Measurements from ENCODE around the gene CAPZB. TPM values are rescaled to one million over a fixed set of nuclear protein-coding genes. Genes with fewer than 3 reads are reported as not detected.
"Not testable (repeated sequence)": the region's sequence is repeated elsewhere in the genome, so short reads cannot be mapped to it uniquely, and the experiment has no call there.

Gene CAPZB
- total RNA-seq, 1 donor from 2014 or later: 93.6 TPM

DNA sequence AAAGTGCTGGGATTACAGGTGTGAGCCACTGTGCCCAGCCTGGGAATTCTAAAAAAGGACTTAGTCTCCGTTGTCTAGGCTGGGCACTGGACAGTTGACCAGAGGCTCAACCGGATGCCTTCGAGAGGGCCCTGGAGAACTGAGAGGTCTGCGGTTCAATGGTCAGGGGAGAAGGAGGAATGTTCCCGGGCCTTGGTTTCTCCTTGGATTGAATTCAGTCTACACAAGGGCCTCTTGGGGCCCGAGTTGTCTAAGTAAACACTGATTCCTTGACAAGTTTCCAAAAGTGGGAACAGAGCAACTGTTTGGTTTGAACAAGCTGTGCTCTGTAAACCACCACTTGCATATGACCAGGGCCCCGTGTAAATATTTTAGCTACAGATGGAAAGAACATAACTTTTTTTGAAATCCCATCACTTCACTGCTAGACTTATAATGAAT, 29.1 kb upstream of the CAPZB start:
- no peak for DNase-seq (ENCODE audit: low read depth)
- TF ChIP-seq CTCF (IDR thresholded peaks at IDR 0.05; ENCODE audit: insufficient read depth, low read length, poor library complexity, severe bottlenecking): no peak
- H3K27me3 ChIP-seq (ENCODE audit: control insufficient read depth, insufficient read depth, low read length): no peaks in the 10 kb centered on the region
- H3K4me3 ChIP-seq (ENCODE audit: low read depth, low read length): no peak overlapping the region
- H3K36me3 ChIP-seq (ENCODE audit: control insufficient read depth, insufficient read depth, low read length): no peaks in the 10 kb centered on the region

DNA sequence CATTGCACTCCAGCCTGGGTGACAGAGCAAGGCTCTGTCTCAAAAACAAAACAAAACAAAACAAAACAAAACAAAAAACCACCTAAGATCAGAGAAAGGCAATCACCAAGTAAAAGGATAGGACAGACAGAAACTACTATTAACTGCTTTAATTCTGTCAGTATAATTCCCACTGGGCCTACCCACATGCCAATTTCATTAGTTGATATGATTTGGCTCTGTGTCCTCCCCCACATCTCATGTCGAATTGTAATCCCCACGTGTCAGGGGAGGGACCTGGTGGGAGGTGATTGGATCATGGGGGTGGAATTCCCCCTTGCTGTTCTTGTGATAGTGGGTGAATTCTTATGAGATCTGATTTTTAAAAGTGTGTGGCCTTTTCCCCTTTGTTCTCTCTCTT, 27.2 kb upstream of the CAPZB start:
- Histone ChIP-seq H3K27me3 (ENCODE audit: control insufficient read depth, insufficient read depth, low read length) (no peaks in the 10 kb centered on the region), H3K4me3 (ENCODE audit: low read depth, low read length) (no peak overlapping the region), H3K36me3 (ENCODE audit: control insufficient read depth, insufficient read depth, low read length) (no peaks in the 10 kb centered on the region)
- DNase-seq (ENCODE audit: low read depth): no peak
- TF ChIP-seq CTCF (IDR thresholded peaks at IDR 0.05; ENCODE audit: insufficient read depth, low read length, poor library complexity, severe bottlenecking): no peak

- no peak for DNase-seq (ENCODE audit: low read depth)
- Histone ChIP-seq H3K36me3 (ENCODE audit: control insufficient read depth, insufficient read depth, low read length) (no peaks in the 10 kb centered on the region), H3K27me3 (ENCODE audit: control insufficient read depth, insufficient read depth, low read length) (no peaks in the 10 kb centered on the region), H3K4me3 (ENCODE audit: low read depth, low read length) (no peak overlapping the region)
- no peak for TF ChIP-seq CTCF (IDR thresholded peaks at IDR 0.05; ENCODE audit: insufficient read depth, low read length, poor library complexity, severe bottlenecking)
Observed at GRCh38 chr1:19511116-19511515, 25.8 kb upstream of the CAPZB start.

- not testable (repeated sequence) for DNase-seq (ENCODE audit: low read depth); H3K27me3 ChIP-seq (ENCODE audit: control insufficient read depth, insufficient read depth, low read length); H3K4me3 ChIP-seq (ENCODE audit: low read depth, low read length); H3K36me3 ChIP-seq (ENCODE audit: control insufficient read depth, insufficient read depth, low read length)
Observed at GRCh38 chr1:19509647-19510046, 24.3 kb upstream of the CAPZB start.

DNA sequence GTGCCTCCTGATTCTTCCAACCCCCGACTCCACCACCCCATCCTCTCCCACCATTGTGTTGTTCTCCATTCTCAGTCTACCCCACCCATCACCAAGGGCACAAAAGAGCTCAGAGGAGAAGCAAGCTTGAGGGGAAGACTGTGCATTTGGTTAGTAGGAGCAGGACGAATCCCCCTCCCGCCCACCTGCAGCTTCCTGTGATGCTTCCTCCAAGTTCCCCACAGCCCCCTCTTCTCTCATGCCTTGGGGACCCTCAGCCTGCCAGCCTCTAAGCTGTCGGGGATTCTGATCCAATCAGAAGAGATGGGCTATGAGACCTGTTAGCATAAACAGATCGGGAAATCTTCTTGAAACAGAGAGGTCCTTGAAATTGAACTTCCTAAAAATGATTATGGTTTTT, 22.2 kb upstream of the CAPZB start:
- H3K27me3 ChIP-seq (ENCODE audit: control insufficient read depth, insufficient read depth, low read length): no peaks in the 10 kb centered on the region
- no peak for TF ChIP-seq CTCF (IDR thresholded peaks at IDR 0.05; ENCODE audit: insufficient read depth, low read length, poor library complexity, severe bottlenecking)
- no peaks in the 10 kb centered on the region for H3K36me3 ChIP-seq (ENCODE audit: control insufficient read depth, insufficient read depth, low read length)
- H3K4me3 ChIP-seq (ENCODE audit: low read depth, low read length): no peak overlapping the region
- DNase-seq (ENCODE audit: low read depth): no peak

DNA sequence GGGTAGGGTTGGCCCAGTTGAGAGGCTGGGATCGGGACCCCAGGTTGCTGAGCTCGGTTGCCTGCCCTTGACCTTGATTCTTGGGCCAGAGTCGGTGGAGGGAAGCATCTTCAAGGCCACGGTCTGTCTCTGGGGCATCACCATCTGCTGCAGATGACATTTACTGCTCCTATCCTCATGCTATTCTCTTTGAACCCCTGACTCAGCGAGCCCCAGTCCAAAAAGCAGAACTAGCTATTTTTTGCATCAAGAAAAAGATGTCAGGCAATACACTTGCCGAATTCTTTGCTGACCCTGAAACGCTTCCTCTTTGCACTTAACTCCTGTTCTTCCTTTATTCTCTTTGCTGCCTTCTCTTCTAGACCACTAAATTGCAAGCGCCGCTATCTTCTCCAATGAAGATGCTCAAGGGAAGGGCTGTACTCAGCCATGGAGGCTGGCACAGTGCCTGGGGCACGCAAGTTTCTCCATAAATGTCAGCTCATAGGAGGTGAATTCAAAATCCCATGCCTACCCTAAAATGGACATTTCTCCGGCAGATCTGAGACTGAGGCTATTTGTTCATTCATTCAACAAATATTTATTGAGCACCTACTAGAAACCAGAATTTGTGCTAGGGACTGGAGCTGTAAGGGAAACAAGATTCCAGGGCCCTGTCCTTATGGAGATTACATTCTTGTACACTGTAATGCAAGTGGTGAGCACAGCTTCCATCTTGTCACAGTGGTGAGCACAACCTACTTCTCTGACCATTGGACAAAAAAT, 20.5 kb upstream of the CAPZB start:
- TF ChIP-seq CTCF (IDR thresholded peaks at IDR 0.05; ENCODE audit: insufficient read depth, low read length, poor library complexity, severe bottlenecking): no peak
- no peak for DNase-seq (ENCODE audit: low read depth)
- H3K4me3 ChIP-seq (ENCODE audit: low read depth, low read length): no peak overlapping the region
- H3K27me3 ChIP-seq (ENCODE audit: control insufficient read depth, insufficient read depth, low read length): no peaks in the 10 kb centered on the region
- no peaks in the 10 kb centered on the region for H3K36me3 ChIP-seq (ENCODE audit: control insufficient read depth, insufficient read depth, low read length)
